Measurements from ENCODE around the gene PRKG1. TPM values are rescaled to one million over a fixed set of nuclear protein-coding genes. Genes with fewer than 3 reads are reported as not detected.

Gene PRKG1
- total and polyA plus RNA-seq, 2 of the 8 experiments (the other 6 are each of a cell fraction or from before 2014, with no cell fraction given): 4.2 to 15.2 TPM

- FAIRE-seq (no peak), DNase-seq (ENCODE audit: low read depth in 1 of 2, low spot score in 2 of 2) (no peak)
- Histone ChIP-seq H4K5ac (ENCODE audit: insufficient read length, low read depth, low read length) (no peak overlapping the region), H3K23ac (ENCODE audit: insufficient read length) (no peak overlapping the region), H3K79me1 (ENCODE audit: low read depth, low read length) (no peaks in the 10 kb centered on the region), H2AK5ac (ENCODE audit: low read depth, low read length) (no peak overlapping the region), H4K91ac (replicated peaks; ENCODE audit: insufficient read length, low read length) (no peak overlapping the region), H2BK12ac (ENCODE audit: low read depth, low read length) (no peak overlapping the region), H3K18ac (ENCODE audit: extremely low read depth, low read length) (no peak overlapping the region), H3K4me3 (ENCODE audit: extremely low read depth in 1 of 4, insufficient read depth in 2 of 4, low read depth in 3 of 4, low read length in 4 of 4) (no peak overlapping the region), H4K20me1 (replicated peaks in 1 of 2; ENCODE audit: control insufficient read depth in 1 of 2, insufficient read depth in 2 of 2, low read length in 2 of 2) (no peaks in the 10 kb centered on the region), H3K27ac (ENCODE audit: low read depth, low read length) (no peak overlapping the region), H4K8ac (ENCODE audit: extremely low read depth, insufficient read depth, low read length) (no peak overlapping the region), H3K36me3 (ENCODE audit: control insufficient read depth in 2 of 4, insufficient read depth in 4 of 4, low read length in 3 of 4) (no peaks in the 10 kb centered on the region), H2BK20ac (ENCODE audit: low read length) (no peak overlapping the region), H3K27me3 (replicated peaks in 1 of 4; ENCODE audit: control insufficient read depth in 3 of 4, extremely low read depth in 1 of 4, insufficient read depth in 3 of 4, low read length in 3 of 4) (no peaks in the 10 kb centered on the region), H3K79me2 (ENCODE audit: control insufficient read depth in 1 of 2, insufficient read depth in 2 of 2, low read length in 2 of 2) (no peaks in the 10 kb centered on the region), H3K14ac (ENCODE audit: insufficient read length) (no peak overlapping the region), H3K23me2 (ENCODE audit: low read depth, low read length) (0 out of 2 replicates have a peak, but pooled peaks cover 2% of the 10 kb centered on the region), H3K9me3 (ENCODE audit: insufficient read depth in 2 of 2, low read depth in 1 of 2, low read length in 1 of 2) (no peaks in the 10 kb centered on the region), H2BK120ac (replicated peaks; ENCODE audit: low read depth, low read length) (no peak overlapping the region), H2AFZ (ENCODE audit: low read length) (no peak overlapping the region), H3K4me1 (replicated peaks in 1 of 4; ENCODE audit: control insufficient read depth in 3 of 4, insufficient read depth in 4 of 4, low read length in 3 of 4) (peaks cover 0 to 2% (median under 1%) of the 10 kb centered on the region in 4 experiments; a peak in 2 of 7 replicates), H3K56ac (replicated peaks; ENCODE audit: insufficient read length, low read depth, low read length) (no peak overlapping the region), H2BK15ac (ENCODE audit: low read length) (no peak overlapping the region), H3K4ac (replicated peaks; ENCODE audit: insufficient read length, low read depth, low read length) (no peak overlapping the region), H3K4me2 (ENCODE audit: insufficient read depth in 1 of 2, low read depth in 2 of 2, low read length in 2 of 2) (no peak overlapping the region), H3K9ac (replicated peaks in 1 of 4; ENCODE audit: extremely low read depth in 1 of 4, low read depth in 3 of 4, low read length in 3 of 4) (no peak overlapping the region), H2BK5ac (ENCODE audit: low read depth, low read length) (no peak overlapping the region)
- ChIA-PET CTCF (ENCODE audit: partially characterized antibody) (interaction anchor here (1.3 kb wide), 1 partner anchor 13 kb away, joined by 6 read pairs; no protein-coding TSS in a partner anchor), POLR2A (ENCODE audit: partially characterized antibody) (no interaction called here)
- 85% methylated on average over 2 of the region's 2 CpGs; no CpG with 5 or more reads in 1 of the 2 experiments for WGBS, 2 experiments (ENCODE audit: extremely low coverage in 1 of 2, insufficient coverage in 1 of 2, insufficient read length in 1 of 2, insufficient replicate concordance in 2 of 2, low coverage in 1 of 2, low lambda C conversion rate in 2 of 2, missing lambda C conversion rate in 1 of 2)
- no peak for TF ChIP-seq CBX5 (IDR thresholded peaks at IDR 0.05; ENCODE audit: low read depth, low read length)
- TF ChIP-seq HDAC6 (IDR thresholded peaks at IDR 0.05; ENCODE audit: low read depth, low read length): no peak
- no peak for TF ChIP-seq ASH2L (IDR thresholded peaks at IDR 0.05; ENCODE audit: low read length)
- no peak for TF ChIP-seq TCF12 (IDR thresholded peaks at IDR 0.05; ENCODE audit: low read depth, low read length)
- TF ChIP-seq SIN3A (conservative IDR thresholded peaks at IDR 0.05 in 1 of 2, IDR thresholded peaks at IDR 0.05 in 1 of 2; ENCODE audit: low read depth in 1 of 2, low read length in 2 of 2): no peak
- no peak for TF ChIP-seq SRF (IDR thresholded peaks at IDR 0.05; ENCODE audit: low read depth, low read length)
- TF ChIP-seq RNF2 (IDR thresholded peaks at IDR 0.05; ENCODE audit: borderline replicate concordance, low read depth, low read length, missing control alignments, poor library complexity, severe bottlenecking): no peak
- TF ChIP-seq EZH2 (IDR thresholded peaks at IDR 0.05; ENCODE audit: low read depth, low read length, severe bottlenecking): no peak
- TF ChIP-seq TAF1 (IDR thresholded peaks at IDR 0.05; ENCODE audit: low read depth, low read length): no peak
- no peak for TF ChIP-seq TEAD4 (IDR thresholded peaks at IDR 0.05; ENCODE audit: low read depth, low read length)
- no peak for TF ChIP-seq KDM4A (IDR thresholded peaks at IDR 0.05; ENCODE audit: low read depth, low read length, severe bottlenecking)
- no peak for TF ChIP-seq MAFK (IDR thresholded peaks at IDR 0.05; ENCODE audit: low read depth, low read length)
- no peak for TF ChIP-seq JUN (IDR thresholded peaks at IDR 0.05; ENCODE audit: low read depth, low read length)
- no peak for TF ChIP-seq JUND (IDR thresholded peaks at IDR 0.05; ENCODE audit: low read length)
Observed at GRCh38 chr10:52229291-52229931, 1155.1 kb downstream of the PRKG1 start.

Data from H1 (cell line).